SK-N-SH (cell line): ENCODE data around the gene DGCR2. TPM values are rescaled to one million over a fixed set of nuclear protein-coding genes. Genes with fewer than 3 reads are reported as not detected.

Source experiments
- CTCF ChIA-PET: fragments of 300-600, 350-600 bp; formaldehyde crosslinking; extraction: SDS; loops from one replicate; lab custom pipeline; 2021; lab: Yijun Ruan, JAX
- POLR2A ChIA-PET: fragments of 350-600 bp; sonication (Branson Sonifier 250); formaldehyde crosslinking; extraction: SDS; loops from one replicate; lab custom pipeline; 2020; ENCODE audit warnings: antibody characterized with exemption, inconsistent platforms; lab: Yijun Ruan, JAX
- DNase-seq: peaks from one replicate; pipeline ENCODE4 v3.0.0; 2012
- H2AFZ ChIP-seq: fragments of 200-600 bp; sonication (generic); 2 replicates; pipeline ENCODE4 v1.8.1; 2016; ENCODE audit warnings: antibody characterized with exemption, mild to moderate bottlenecking, low read depth
- H3F3A ChIP-seq: fragments of 200-600 bp; sonication (generic); replicated peaks from 2 replicates; pipeline ENCODE3; 2016; ENCODE audit warnings: antibody characterized with exemption, mild to moderate bottlenecking; ENCODE audit not compliant: insufficient read depth
- H3K27ac ChIP-seq, 2 experiments: fragments of 200-500 bp in 1 of 2; fragments of 200-600 bp in 1 of 2; sonication (Bioruptor generic) in 1 of 2; sonication (generic), shearing (Covaris generic) in 1 of 2; 2 replicates each; pipeline versions ENCODE4 v1.5.1 to v1.6.1; 2014 to 2016; ENCODE audit warnings: low read depth in 2 of 2, inconsistent platforms in 1 of 2, low read length in 1 of 2, mild to moderate bottlenecking in 1 of 2, mixed read lengths in 1 of 2
- H3K27me3 ChIP-seq: fragments of 200-600 bp; sonication (generic), shearing (Covaris generic); 2 replicates; pipeline ENCODE4 v1.6.1; 2016; ENCODE audit warnings: mixed run types; ENCODE audit not compliant: insufficient read depth
- H3K36me3 ChIP-seq, 2 experiments: fragments of 200-500 bp in 1 of 2; fragments of 200-600 bp in 1 of 2; sonication (Bioruptor generic) in 1 of 2; sonication (generic) in 1 of 2; replicated peaks in 1 of 2; 2 replicates each; pipeline versions ENCODE3 to v1.5.1; 2014 to 2016; ENCODE audit warnings: low read length in 1 of 2, mild to moderate bottlenecking in 1 of 2; ENCODE audit not compliant: insufficient read depth in 2 of 2, control insufficient read depth in 1 of 2
- H3K4me1 ChIP-seq, 2 experiments: fragments of 200-500 bp in 1 of 2; fragments of 200-600 bp in 1 of 2; sonication (Bioruptor generic) in 1 of 2; sonication (generic), shearing (Covaris generic) in 1 of 2; 2 replicates each; pipeline versions ENCODE4 v1.5.1 to v1.6.1; 2014 to 2016; ENCODE audit warnings: low read depth in 1 of 2, low read length in 1 of 2, mixed run types in 1 of 2; ENCODE audit not compliant: insufficient read depth in 2 of 2, control insufficient read depth in 1 of 2
- H3K4me2 ChIP-seq: fragments of 200-600 bp; sonication (generic), shearing (Covaris generic); 2 replicates; pipeline ENCODE4 v1.6.1; 2017; ENCODE audit warnings: mixed run types
- H3K4me3 ChIP-seq, 2 experiments: fragments of 200-500 bp in 1 of 2; fragments of 200-600 bp in 1 of 2; sonication (Bioruptor generic) in 1 of 2; sonication (generic), shearing (Covaris generic) in 1 of 2; 2 replicates each; pipeline versions ENCODE4 v1.5.1 to v1.8.1; 2014 to 2016; ENCODE audit warnings: low read depth in 2 of 2, inconsistent platforms in 1 of 2, low read length in 1 of 2, mild to moderate bottlenecking in 1 of 2, mixed read lengths in 1 of 2, moderate library complexity in 1 of 2
- H3K79me2 ChIP-seq: fragments of 200-600 bp; sonication (generic); 2 replicates; pipeline ENCODE4 v1.8.1; 2017; ENCODE audit warnings: mild to moderate bottlenecking; ENCODE audit not compliant: insufficient read depth
- H3K9ac ChIP-seq: fragments of 200-600 bp; sonication (generic); 2 replicates; pipeline ENCODE4 v1.6.1; 2017; ENCODE audit warnings: mixed run types
- H3K9me2 ChIP-seq: fragments of 200-600 bp; sonication (generic); 2 replicates; pipeline ENCODE4 v1.6.1; 2017; ENCODE audit warnings: mixed run types
- H3K9me3 ChIP-seq: fragments of 200-600 bp; sonication (generic); 2 replicates; pipeline ENCODE4 v1.6.1; 2017; ENCODE audit warnings: mixed run types, mild to moderate bottlenecking, moderate library complexity
- H4K20me1 ChIP-seq: fragments of 200-600 bp; sonication (generic); 2 replicates; pipeline ENCODE4 v1.6.1; 2017; ENCODE audit warnings: mild to moderate bottlenecking, mixed run types; ENCODE audit not compliant: insufficient read depth
- CHD2 ChIP-seq: fragments of 150-350 bp; IDR thresholded peaks from 2 replicates; pipeline ENCODE4 v1.6.1; 2018; ENCODE audit warnings: low read length; ENCODE audit not compliant: partially characterized antibody
- CTCF ChIP-seq: fragments of 200-600 bp; sonication (generic); IDR thresholded peaks from 2 replicates; pipeline ENCODE4 v1.6.1; 2017; ENCODE audit warnings: antibody characterized with exemption, mild to moderate bottlenecking, moderate library complexity
- FOSL2 ChIP-seq: IDR thresholded peaks from 2 replicates; pipeline ENCODE4 v1.4.0; 2012; ENCODE audit warnings: low read depth, mild to moderate bottlenecking, moderate library complexity, borderline replicate concordance
- MAX ChIP-seq: IDR thresholded peaks from 2 replicates; pipeline ENCODE4 v1.4.0; 2012; ENCODE audit warnings: low read depth
- MEF2A ChIP-seq: IDR thresholded peaks from 2 replicates; pipeline ENCODE4 v1.4.0; 2012; ENCODE audit warnings: low read depth, borderline replicate concordance
- NRF1 ChIP-seq: IDR thresholded peaks from 2 replicates; pipeline ENCODE4 v1.6.1; 2012; ENCODE audit warnings: low read depth, mild to moderate bottlenecking, low read length
- PBX3 ChIP-seq: IDR thresholded peaks from 2 replicates; pipeline ENCODE4; 2012
- REST ChIP-seq: IDR thresholded peaks from 2 replicates; pipeline ENCODE4 v1.6.1; 2012; ENCODE audit warnings: mild to moderate bottlenecking, low read depth, low read length, moderate library complexity
- TAF1 ChIP-seq: IDR thresholded peaks from 2 replicates; pipeline ENCODE4 v1.6.1; 2012; ENCODE audit warnings: low read depth, mild to moderate bottlenecking, low read length, moderate library complexity, borderline replicate concordance
- TCF12 ChIP-seq: IDR thresholded peaks from 2 replicates; pipeline ENCODE4 v1.4.0; 2012
- WGBS: methylation state at CpG from one replicate; pipeline ENCODE4 v1.1.6; 2017; ENCODE audit warnings: low lambda C conversion rate; 5-methylcytosine and 5-hydroxymethylcytosine counted together
- polyA plus RNA-seq, 3 experiments: library from polyadenylated mRNA; depleted of rRNA; stranded (reverse); fragments of >200 nt; gene quantifications; 2 replicates each; pipeline ENCODE4 v1.2.3, GENCODE V29; 2012

DGCR2 gene
- polyA plus RNA-seq, 1 of the 3 experiments (the other 2 are of a cell fraction): 30.4 TPM

GRCh38 chr22:19147195-19147780 lies 25.1 kb upstream of the DGCR2 start:
- H3K9me2 ChIP-seq: no peaks in the 10 kb centered on the region
- H3K27me3 ChIP-seq: peaks cover 49% of the 10 kb centered on the region
- H3K4me3 ChIP-seq: no peak overlapping the region
- peaks cover 21% of the 10 kb centered on the region for H3K79me2 ChIP-seq
- no peaks in the 10 kb centered on the region for H3F3A ChIP-seq
- H3K9ac ChIP-seq: no peak overlapping the region
- no peaks in the 10 kb centered on the region for H4K20me1 ChIP-seq
- H3K4me1 ChIP-seq: peaks cover 4 to 8% of the 10 kb centered on the region in 2 experiments; a peak in 3 of 4 replicates
- WGBS: 28% methylated on average over 9 of the region's 9 CpGs
- no peaks in the 10 kb centered on the region for H3K9me3 ChIP-seq
- no peak overlapping the region for H2AFZ ChIP-seq
- POLR2A ChIA-PET: no interaction called here
- H3K4me2 ChIP-seq: no peak overlapping the region
- CTCF ChIA-PET: interaction anchor here (0.7 to 3.8 kb wide), 4 partner anchors 9 to 483 kb away, joined by 3 to 26 read pairs (median 4); no protein-coding TSS in a partner anchor
- TF ChIP-seq CTCF (no peak), PBX3 (no peak), MEF2A (no peak), MAX (no peak), TCF12 (no peak), CHD2 (no peak), TAF1 (no peak), REST (no peak), FOSL2 (no peak), NRF1 (no peak)
- TF ChIP-seq, all 33 proteins: peak for 0
- Histone ChIP-seq H3K27ac (no peak overlapping the region), H3K36me3 (peaks cover 0 to 2% of the 10 kb centered on the region in 2 experiments)
- DNase-seq: no peak
